ENCODE results near the gene FCHSD2.
"Not testable (repeated sequence)": the region's sequence is repeated elsewhere in the genome, so short reads cannot be mapped to it uniquely, and the experiment has no call there.

The FCHSD2 gene

DNA sequence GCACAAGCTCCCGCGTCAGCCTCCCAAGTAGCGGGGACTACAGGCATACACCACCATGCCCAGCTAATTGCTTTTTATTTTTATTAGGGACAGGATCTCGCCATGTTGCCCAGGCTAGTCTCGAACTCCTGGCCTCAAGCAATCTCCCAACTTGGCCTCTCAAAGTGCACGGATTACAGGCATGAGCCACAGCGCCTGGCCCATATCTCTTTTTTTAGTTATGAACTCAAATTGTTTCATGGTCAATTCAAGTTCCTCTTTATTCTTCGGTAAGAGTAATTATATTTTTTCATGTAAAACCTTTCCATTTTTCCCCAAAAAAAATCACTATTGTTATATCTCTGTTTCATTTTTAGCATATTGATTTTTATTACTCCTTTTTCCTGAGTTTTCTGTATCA lies 25.5 kb downstream of the FCHSD2 start:
- no peak for DNase-seq

DNA sequence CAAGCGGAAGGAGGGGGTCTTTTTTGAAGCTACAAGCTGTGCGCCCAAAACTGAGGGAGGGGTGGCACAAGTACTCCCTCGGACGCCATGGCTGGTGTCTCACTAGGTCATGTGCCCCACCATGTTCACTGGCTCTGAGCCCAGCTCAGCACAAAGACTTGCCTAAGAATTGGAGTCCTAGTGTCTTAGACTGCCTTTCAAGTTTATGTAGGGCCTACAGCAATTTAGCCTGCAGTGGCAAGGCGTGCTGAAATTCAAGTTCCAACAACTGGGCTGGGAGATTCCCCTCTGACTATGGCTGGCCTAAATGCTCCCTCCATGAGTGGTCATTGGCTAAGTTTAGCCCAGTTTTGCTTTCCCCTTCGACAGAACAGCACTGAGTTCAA lies 27.3 kb downstream of the FCHSD2 start:
- no peak for DNase-seq

DNA sequence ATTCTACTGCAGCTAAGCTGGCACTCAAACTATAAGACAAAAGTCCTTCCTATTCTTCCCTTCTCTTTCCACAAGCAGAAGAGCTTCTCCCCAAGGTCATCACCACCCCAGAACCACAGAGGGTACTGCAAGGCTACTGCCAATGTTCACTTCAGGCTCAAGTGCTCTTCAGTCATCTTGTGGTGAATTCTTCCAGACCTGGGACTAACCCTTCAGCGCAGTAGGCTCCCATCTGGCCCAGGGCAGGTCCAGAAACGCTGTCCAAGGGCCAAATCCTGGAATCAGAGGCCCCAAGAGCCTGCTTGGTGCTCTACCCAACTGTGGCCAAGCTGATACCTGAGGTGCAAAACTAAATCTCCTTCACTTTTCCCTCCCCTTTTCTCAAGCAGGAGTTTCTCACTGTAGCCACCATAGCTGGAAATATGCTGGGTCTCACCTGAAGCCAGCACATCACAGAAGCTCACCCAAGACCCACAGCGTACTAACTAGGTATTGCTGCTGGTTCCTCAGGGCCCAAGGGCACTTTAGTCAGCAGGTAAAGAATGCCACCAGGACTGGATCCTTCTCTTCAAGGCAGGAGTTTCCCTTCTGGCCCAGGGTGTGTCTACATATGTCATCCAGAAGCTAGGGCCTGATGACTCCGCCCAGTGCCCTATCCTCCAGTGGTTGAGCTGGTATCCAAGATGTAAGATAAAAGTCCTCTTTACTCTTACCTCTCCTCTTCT lies 27.8 kb downstream of the FCHSD2 start:
- no peak for DNase-seq

DNA sequence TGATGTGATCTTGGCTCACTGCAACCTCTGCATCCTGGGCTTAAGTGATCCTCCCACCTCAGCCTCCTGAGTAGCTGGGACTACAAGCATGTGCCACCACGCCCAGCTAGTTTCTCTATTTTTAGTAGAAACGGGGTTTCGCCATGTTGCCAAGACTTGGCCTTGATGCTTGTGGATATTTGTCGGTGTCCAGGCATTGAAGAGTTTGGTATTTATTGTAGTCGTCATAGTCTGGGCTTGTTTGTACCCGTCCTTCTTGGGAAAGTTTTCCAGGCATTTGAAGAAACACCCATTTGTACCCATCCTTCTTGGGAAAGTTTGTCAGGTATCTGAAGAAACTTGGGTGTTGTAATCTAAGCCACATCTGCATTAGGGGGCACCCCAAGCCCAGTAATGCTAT lies 28.7 kb downstream of the FCHSD2 start:
- no peak for DNase-seq

DNA sequence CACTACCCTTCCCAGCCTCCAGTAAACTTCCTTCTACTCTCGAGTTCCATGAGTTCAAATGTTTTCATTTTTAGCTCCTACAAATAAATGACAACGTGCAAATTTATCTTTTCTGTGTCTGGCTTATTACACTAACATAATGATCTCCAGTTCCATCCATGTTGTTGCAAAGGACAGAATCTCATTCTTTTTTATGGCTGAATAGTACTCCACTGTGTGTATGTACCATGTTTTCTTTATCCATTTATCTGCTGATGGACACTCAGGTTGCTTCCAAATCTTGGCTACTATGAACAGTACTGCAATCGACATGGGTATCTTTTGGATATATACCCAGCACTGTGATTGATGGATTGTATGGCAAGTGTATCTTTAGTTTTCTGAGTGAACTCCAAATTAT lies 34.5 kb downstream of the FCHSD2 start:
- no peak for DNase-seq

DNA sequence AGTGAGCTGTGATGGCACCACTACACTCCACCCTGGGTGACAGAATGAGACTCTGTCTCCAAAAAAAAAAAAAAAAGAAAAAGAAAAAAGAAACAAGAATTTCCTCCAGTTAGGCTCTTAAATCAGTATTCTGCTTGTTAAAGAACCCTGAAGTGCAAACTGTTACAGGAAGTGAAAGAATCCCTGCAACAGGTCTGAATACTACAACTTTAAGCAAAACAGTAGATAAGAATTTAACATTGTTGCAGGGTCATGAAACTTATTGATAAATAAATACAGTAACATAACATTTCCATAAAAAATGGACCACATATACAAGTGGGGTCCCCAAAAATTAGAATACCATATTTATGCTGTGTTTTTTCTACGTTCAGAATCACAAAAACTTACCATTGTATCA lies 35.8 kb downstream of the FCHSD2 start:
- DNase-seq, result no peak

DNA sequence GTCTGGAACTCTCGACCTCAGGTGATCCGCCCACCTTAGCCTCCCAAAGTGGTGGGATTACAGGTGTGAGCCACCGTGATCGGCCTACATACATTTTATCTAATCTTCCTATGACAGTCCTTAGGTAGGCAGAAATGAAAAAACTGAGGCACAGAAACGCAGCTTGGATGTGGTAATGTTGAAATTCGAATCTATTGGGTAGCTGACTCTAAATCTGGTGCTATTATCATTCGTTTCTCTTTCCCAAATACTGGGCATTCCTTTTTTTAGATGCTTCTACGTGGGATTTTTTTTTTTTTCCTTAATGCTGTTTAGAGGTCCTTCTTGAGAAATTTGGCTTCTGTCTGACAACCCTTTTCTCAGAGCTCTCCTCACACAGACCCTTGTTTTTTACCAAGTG lies 41.5 kb downstream of the FCHSD2 start:
- DNase-seq, result no peak

DNA sequence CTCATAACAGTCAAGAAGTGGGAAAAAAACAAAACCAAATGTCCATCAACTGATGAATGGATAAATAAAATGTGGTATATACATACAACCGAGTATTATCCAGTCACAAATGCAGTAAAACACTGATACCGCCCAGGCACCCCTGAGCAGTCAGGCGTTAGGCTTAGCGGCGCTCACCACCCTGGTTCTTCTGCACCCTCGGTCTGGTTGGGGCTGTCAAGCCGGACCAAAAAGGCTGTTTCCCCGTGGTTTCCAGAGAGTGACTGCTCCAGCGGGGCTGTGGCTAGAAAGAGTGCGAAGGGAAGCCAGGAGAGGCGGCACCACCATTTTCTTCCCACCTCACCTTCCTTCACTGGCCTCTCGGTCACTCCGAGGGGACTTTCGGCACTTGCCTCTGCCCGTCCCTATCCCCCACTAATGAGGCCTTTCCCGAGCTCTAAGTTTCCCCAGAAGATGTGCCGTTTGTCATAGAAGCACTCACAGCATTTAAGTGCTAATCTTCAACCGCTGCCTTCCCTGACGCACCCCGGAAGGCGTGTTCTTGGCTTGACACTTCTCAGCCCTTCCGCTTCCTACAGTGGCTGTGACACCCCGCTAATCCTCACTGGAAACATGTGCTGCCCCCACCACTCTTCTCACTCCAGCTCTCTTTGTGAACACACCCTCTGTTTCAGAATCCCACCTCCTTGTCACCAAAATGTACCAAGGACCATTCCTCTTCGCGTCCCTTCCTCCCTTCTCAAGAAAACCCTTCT lies 42.4 kb downstream of the FCHSD2 start:
- DNase-seq, result no peak

DNA sequence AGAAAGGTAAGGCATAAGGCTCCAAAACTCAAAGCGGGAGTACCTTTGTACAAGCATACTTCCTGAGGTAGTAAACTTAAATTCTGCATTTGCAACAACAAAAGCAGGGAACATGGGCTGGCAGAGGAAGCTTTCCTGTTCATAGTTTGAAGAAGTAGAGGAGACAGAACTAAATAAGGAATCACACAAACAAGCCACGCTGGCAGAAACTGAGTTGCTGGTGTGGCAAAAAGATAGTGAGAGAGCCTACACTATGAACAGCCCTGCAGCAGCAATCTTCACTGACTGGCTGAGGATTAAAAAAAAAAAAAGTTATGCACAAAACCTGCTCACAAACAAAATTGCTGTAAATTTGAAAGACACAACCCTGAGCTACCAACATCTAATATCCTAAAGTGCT lies 46.5 kb downstream of the FCHSD2 start:
- no peak for DNase-seq

DNA sequence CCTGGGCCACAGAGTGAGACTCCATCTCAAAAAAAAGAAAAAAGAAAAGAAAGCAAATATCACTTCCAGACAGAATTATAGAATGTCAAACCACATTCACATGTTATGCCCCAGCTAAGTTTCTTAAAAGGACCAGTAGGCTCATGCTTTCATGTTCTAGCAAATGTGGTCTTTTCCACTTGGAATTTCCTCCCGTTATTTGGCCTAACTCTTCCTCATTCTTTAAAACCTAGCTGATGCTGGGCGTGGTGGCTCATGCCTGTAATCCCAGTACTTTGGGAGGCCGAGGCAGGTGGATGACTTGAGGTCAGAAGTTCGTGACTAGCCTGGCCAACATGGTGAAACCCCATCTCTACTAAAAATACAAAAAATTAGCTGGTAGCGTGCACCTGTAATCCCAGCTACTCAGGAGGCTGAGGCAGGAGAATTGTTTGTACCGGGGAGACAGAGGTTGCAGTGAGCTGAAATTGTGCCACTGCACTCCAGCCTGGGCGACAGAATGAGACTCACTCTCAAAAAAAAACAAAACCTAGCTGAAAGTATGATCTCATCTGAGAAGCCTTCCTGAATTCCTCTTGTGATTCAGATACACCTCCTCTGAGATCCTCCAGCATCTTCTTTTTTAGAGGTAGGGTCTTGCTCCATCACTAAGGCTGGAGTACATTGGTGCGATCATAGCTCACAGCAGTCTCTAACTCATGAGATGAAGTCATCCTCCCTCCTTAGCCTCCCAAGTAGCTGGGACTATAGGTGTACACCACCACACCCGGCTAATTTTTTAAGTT lies 50.4 kb downstream of the FCHSD2 start:
- no peak for DNase-seq

DNA sequence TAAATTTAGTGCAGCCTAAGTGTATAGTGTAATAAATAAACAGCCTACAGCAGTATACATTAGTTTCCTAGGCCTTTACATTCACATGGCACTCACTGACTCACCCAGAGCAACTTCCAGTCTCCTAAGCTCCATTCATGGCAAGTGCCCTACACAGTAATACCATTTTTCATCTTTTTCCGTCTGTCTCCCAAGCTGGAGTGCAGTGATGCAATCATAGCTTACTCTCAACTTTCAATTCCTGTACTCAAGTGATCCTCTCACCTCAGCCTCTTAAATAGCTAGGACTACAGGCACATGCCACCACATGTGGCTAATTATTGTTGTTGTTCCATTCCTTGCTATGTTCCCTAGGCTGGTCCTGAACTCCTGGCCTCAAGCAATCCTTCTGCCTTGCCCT lies 54.4 kb downstream of the FCHSD2 start:
- DNase-seq, result no peak

DNA sequence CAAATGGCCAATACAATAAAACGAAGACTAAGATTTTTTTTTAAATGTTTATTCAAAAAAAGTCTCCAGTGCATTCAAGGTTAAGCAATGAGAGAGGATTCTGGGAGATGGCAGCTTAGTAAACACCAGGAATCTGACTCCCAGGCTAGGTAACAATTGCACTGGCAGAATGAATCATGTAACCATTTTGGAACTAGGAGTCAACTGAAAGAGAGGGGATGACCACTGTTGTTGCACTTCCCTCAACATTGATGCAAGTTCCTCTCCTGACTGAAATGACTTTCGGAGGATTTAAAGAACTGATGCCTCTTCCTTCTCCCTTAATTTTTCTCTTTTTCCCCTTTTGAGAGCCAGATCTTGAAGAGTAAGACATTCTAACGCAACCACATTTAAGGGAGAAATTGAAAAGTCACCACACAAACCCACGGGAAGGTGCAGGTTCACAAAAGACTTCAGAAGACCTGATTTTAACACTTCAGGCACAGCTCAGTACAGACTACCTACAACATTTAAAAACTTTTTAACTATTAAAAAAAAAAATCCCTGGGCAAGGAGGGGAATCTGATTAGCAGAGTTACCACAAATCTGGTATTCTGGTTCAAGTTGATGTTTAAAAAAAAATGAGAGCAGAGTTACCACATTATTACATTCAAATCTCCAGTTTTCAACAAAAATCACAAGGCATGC lies 56.8 kb downstream of the FCHSD2 start:
- DNase-seq, result no peak

DNA sequence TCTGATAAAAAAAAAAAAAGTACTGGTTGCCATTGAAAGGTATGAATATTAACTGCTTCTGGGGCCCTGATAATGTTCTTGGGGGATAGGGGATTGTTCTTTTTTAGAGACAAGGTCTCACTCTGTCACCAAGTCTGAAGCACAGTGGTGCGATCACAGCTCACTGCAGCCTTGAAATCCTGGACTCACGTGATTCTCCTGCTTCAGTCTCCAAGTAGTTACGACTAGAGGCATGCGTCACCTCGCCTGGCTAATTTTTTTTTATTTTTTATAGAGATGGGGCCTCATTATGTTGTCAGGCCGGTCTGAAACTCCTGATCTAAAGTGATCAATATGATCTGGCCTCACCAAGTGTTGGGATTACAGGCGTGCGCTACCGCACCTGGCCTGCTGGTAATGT lies 63.5 kb downstream of the FCHSD2 start:
- no peak for DNase-seq

DNA sequence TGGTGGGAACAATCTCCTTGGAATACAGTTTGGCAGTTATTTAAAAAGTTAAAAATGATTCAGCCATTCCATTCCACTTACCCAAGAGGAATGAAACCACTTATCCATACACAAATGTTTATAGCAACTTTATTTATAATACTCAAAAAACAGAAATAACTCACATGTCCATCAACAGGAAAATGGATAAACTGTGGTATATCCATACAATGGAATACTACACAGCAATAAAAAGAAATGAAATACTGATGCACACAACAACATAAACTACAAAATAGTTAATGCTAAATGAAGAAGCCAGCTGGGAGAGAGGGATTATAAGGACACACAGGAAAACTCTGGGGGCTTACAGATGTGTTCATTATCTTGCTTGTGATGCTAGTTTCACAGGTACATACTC lies 64.7 kb downstream of the FCHSD2 start:
- DNase-seq, result no peak

DNA sequence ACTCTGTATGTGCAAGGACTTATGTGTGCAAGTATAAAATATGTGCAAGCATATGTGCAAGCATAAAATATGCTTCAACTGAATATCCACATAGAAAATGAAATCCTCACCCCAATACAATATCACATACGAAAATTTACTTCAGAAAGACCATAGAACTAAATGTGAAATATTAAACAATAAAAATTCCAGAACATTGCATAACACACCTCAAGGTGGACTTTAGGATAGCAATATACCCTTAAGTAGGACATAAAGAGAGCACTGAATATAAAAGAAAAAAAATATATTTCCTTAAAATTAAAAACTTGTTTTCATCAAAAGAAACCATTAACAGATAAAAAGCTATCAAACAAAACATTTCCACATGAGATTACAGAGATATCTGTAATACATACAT lies 67.8 kb downstream of the FCHSD2 start:
- DNase-seq, result no peak

DNA sequence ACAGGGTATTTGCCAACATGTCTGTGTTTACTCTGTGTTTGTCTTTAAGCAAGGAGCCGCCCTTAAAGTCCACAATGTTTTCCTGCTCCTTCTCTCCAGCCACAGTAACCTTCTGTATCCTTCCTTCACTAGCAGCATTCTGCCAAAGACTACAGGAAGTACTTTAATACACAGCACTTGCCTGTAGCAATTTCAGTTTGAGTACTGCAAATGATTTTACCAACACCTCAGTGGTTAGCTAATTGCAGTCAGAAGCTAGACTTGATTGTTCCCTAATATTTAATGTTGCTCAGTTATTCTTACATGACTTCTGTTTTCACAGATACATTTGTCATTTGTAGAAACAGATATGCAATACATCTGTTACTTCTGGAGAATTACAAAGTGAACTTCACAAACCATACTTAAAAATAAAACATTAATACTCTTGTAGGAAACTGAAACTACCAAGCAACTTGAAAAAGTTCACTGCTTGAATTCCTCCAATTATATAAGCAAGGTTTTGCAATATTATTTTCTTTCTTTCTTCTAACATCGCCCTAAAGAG lies 69.1 kb downstream of the FCHSD2 start:
- DNase-seq, result no peak

DNA sequence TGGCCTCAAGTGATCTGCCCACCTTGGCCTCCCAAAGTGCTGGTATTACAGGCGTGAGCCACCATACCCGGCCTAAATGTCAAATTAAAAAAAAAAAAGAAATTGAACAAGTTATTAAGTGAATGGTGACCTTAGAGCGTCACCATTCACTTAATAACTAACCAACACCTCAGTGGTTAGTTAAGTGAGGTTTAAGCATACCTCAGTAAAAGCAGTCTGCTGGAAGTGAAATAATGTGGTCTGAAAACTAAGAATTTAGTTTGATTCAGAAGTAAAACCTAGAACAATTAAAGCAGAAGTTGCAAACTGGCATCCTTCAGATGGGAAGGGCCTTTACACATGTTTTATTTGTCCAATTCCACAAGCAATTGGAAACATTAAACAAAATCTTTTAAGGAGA lies 71.5 kb downstream of the FCHSD2 start:
- no peak for DNase-seq

DNA sequence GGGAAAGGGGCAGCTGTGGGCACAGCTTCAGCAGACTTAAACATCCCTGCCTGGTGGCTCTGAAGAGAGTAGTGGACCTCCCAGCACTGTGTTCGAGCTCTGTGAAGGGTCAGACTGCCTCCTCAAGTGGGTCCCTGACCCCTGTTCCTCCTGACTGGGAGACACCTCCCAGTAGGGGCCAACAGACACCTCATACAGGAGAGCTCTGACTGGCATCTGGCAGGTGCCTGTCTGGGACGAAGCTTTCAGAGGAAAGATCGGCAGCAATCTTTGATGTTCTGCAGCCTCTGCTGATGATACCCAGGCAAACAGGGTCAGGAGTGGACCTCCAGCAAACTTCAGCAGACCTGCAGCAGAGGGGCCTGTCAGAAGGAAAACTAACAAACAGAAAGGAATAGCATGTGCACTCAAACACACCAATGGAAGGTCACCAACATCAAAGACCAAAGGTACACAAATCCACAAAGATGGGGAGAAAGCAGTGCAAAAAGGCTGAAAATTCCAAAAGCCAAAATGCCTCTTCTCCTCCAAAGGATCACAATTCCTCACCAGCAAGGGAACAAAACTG lies 80.2 kb downstream of the FCHSD2 start:
- DNase-seq, result not testable (repeated sequence)

DNA sequence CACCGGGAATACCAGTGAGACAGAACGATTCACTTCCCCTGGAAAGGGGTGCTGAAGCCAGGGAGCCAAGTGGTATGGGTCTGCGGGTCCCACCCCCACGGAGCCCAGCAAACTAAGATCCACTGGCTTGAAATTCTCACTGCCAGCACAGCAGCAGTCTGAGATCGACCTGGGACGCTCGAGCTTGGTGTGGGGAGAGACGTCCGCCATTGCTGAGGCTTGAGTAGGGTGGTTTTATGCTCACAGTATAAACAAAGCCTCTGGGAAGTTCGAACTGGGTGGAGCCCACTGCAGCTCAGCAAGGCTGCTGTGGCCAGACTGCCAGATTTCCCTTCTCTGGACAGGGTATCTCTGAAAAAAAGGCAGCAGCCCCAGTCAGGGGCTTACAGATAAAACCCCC lies 80.7 kb downstream of the FCHSD2 start:
- not testable (repeated sequence) for DNase-seq

DNA sequence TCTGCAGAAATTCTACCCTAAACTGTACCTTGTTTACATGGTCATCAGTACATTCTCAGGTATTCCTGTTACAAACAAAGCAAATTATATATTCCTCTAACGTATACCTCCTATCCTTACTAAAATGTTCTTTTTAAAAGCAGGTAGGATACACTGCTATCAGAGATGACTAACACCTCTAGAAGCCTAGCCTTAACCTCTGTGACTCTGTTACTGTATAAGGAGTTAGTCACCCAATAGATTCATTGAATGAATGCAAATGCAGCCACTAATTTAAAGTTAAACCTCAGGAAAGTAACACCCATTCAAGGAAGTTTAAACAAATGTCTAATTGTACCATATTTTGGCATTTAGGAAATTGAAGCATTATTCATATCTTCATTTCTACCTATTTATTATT lies 82.2 kb downstream of the FCHSD2 start:
- no peak for DNase-seq

DNA sequence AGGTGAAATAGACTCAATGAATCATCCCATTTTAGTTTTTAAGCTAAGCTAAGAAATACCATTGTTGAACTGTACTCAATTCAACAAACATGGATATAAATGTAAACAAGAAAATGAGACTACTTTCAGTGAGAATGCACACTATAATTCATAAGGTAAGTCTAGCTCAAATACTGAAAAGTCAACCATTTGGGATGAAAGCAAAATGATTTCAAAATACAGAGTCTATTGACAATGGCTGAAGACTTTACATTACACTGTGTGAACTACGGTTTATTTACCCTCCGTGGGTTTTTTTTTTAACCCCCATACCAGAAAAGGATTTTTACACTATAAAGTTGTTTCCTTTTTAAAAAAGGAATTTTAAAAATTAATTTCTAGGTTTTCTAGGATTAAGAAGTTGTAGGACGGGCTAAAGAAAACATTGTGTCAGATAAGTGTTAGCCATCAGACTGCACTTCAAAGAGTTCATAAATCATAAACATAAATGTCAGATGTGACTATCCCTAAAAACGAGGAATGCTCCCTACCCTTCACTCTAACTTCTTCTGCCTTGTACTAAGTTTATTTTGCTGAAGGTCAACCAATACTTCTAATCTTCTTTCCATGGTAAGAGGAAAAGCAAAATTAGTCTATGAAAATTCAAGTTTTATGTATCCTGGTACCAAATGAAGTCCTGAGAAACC lies 83.0 kb downstream of the FCHSD2 start:
- DNase-seq, result no peak
